ENCODE results near the gene TMPRSS9.

DNA sequence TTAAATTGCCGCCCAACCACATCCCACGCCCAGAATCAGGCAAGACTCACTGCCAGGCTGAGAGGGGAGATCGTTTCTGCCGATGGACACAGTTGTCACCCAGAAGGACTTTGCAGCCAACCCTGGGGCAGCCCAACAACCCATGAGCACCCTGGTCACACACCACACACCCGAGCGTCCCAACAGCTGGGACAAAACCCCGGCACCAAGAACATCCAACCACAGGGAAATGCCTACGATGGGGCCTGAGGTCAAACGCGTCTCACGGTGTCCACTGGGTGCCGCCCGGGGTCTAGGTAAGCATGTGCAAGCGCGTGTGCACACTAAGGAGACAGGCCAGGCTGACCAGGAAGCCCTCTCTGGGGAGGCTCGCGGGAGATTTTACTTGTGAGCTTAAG is 83.7 kb downstream of the TMPRSS9 start:
- TF ChIP-seq, protein P1, sequence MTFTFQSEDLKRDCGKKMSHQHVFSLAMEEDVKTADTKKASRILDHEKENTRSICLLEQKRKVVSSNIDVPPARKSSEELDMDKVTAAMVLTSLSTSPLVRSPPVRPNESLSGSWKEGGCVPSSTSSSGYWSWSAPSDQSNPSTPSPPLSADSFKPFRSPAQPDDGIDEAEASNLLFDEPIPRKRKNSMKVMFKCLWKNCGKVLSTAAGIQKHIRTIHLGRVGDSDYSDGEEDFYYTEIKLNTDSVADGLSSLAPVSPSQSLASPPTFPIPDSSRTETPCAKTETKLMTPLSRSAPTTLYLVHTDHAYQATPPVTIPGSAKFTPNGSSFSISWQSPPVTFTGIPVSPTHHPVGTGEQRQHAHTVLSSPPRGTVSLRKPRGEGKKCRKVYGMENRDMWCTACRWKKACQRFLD (tag by site-specific recombination; IDR thresholded peaks at IDR 0.05) = no peak
- TF ChIP-seq, protein P2, sequence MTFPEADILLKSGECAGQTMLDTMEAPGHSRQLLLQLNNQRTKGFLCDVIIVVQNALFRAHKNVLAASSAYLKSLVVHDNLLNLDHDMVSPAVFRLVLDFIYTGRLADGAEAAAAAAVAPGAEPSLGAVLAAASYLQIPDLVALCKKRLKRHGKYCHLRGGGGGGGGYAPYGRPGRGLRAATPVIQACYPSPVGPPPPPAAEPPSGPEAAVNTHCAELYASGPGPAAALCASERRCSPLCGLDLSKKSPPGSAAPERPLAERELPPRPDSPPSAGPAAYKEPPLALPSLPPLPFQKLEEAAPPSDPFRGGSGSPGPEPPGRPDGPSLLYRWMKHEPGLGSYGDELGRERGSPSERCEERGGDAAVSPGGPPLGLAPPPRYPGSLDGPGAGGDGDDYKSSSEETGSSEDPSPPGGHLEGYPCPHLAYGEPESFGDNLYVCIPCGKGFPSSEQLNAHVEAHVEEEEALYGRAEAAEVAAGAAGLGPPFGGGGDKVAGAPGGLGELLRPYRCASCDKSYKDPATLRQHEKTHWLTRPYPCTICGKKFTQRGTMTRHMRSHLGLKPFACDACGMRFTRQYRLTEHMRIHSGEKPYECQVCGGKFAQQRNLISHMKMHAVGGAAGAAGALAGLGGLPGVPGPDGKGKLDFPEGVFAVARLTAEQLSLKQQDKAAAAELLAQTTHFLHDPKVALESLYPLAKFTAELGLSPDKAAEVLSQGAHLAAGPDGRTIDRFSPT (tag by site-specific recombination; IDR thresholded peaks at IDR 0.05) = no peak
- TF ChIP-seq ZNF530 (tag by site-specific recombination; IDR thresholded peaks at IDR 0.05; ENCODE audit: low read depth) (no peak), ZNF24 (tag by site-specific recombination; IDR thresholded peaks at IDR 0.05) (no peak)
- TF ChIP-seq, protein P3, sequence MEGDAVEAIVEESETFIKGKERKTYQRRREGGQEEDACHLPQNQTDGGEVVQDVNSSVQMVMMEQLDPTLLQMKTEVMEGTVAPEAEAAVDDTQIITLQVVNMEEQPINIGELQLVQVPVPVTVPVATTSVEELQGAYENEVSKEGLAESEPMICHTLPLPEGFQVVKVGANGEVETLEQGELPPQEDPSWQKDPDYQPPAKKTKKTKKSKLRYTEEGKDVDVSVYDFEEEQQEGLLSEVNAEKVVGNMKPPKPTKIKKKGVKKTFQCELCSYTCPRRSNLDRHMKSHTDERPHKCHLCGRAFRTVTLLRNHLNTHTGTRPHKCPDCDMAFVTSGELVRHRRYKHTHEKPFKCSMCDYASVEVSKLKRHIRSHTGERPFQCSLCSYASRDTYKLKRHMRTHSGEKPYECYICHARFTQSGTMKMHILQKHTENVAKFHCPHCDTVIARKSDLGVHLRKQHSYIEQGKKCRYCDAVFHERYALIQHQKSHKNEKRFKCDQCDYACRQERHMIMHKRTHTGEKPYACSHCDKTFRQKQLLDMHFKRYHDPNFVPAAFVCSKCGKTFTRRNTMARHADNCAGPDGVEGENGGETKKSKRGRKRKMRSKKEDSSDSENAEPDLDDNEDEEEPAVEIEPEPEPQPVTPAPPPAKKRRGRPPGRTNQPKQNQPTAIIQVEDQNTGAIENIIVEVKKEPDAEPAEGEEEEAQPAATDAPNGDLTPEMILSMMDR (tag by site-specific recombination; IDR thresholded peaks at IDR 0.05) = no peak

All from HEK293 (cell line).